DND-41 (cell line): ENCODE results near the gene GEMIN7.

Source experiments
- ATAC-seq: fragments of 200-7000 bp; cut with Tn5 transposase; 3 replicates; pipeline ENCODE4 v1.9.1; 2021; ENCODE audit warnings: low read depth; ENCODE audit not compliant: insufficient read depth
- DNase-seq: peaks from one replicate; pipeline ENCODE4 v3.0.0-alpha.2; 2020
- H2AFZ ChIP-seq: 2 replicates; pipeline ENCODE4 v1.6.0; 2012; ENCODE audit warnings: low read depth, low read length
- H3K27ac ChIP-seq: 2 replicates; pipeline ENCODE4 v1.5.1; 2012; ENCODE audit warnings: low read length, inconsistent platforms
- H3K27me3 ChIP-seq: fragments of 200-600 bp; sonication (generic); 2 replicates; pipeline ENCODE4 v1.6.0; 2012; ENCODE audit warnings: low read length, mild to moderate bottlenecking, inconsistent platforms; ENCODE audit not compliant: insufficient read depth, poor library complexity
- H3K36me3 ChIP-seq: 2 replicates; pipeline ENCODE4 v1.5.1; 2012; ENCODE audit warnings: low read length, inconsistent platforms; ENCODE audit not compliant: insufficient read depth
- H3K4me1 ChIP-seq: 2 replicates; pipeline ENCODE4 v1.5.1; 2012; ENCODE audit warnings: mild to moderate bottlenecking, low read length; ENCODE audit not compliant: insufficient read depth
- H3K4me2 ChIP-seq: 2 replicates; pipeline ENCODE4 v1.6.0; 2012; ENCODE audit warnings: mild to moderate bottlenecking, moderate library complexity, low read length, inconsistent platforms; ENCODE audit not compliant: insufficient read depth
- H3K4me3 ChIP-seq, 2 experiments: fragments of 200-600 bp in 1 of 2; shearing (Covaris generic) in 1 of 2; 2 replicates each; pipeline ENCODE4 v1.5.1; 2012 to 2016; ENCODE audit warnings: inconsistent platforms in 2 of 2, low read length in 2 of 2, mild to moderate bottlenecking in 2 of 2, low read depth in 1 of 2, moderate library complexity in 1 of 2
- H3K79me2 ChIP-seq: 2 replicates; pipeline ENCODE4 v1.6.0; 2012; ENCODE audit warnings: low read length, inconsistent platforms; ENCODE audit not compliant: insufficient read depth
- H3K9ac ChIP-seq: 2 replicates; pipeline ENCODE4 v1.6.0; 2012; ENCODE audit warnings: low read depth, mild to moderate bottlenecking, inconsistent platforms, low read length, moderate library complexity
- H3K9me3 ChIP-seq: 2 replicates; pipeline ENCODE4 v1.5.1; 2012; ENCODE audit warnings: low read length, moderate library complexity, mild to moderate bottlenecking, inconsistent platforms; ENCODE audit not compliant: insufficient read depth, severe bottlenecking
- H4K20me1 ChIP-seq: 2 replicates; pipeline ENCODE4 v1.6.0; 2012; ENCODE audit warnings: low read length; ENCODE audit not compliant: insufficient read depth
- EZH2 ChIP-seq: IDR thresholded peaks from 3 replicates; pipeline ENCODE4 v1.6.1; 2012; ENCODE audit warnings: borderline replicate concordance, low read depth, mild to moderate bottlenecking, moderate library complexity, low read length, inconsistent platforms; ENCODE audit not compliant: severe bottlenecking
- TF ChIP-seq, protein P1 (sequence below): IDR thresholded peaks from 2 replicates; pipeline ENCODE4 v1.5.1; 2012; ENCODE audit warnings: borderline replicate concordance, low read length, moderate library complexity, mild to moderate bottlenecking; ENCODE audit not compliant: poor library complexity, severe bottlenecking; ENCODE audit errors: extremely low read depth

The GEMIN7 gene

DNA sequence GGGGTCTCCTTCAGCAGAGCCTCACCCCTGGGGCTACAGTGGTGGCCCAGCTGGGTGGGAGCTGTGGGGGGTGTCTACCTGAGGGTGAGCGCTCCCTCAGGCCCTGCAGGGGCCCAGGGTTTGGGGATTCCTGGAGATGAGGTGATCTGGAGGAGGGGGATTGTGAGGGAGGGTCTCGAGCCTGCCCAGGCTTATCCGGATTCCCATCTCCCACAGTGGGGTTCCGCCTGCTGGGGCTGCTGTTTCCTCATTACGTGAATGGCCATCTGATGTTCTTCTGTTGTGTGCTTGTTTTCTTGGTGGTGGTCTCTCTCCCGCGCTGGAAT is 18.4 kb downstream of the GEMIN7 start:
- no peak overlapping the region for H3K9ac ChIP-seq
- H3K27me3 ChIP-seq: no peaks in the 10 kb centered on the region
- no peak overlapping the region for H3K4me3 ChIP-seq
- peaks cover 92% of the 10 kb centered on the region for H4K20me1 ChIP-seq
- H3K79me2 ChIP-seq: peaks cover 95% of the 10 kb centered on the region
- ATAC-seq (no peak), DNase-seq (no peak)
- H3K9me3 ChIP-seq: no peaks in the 10 kb centered on the region
- no peak overlapping the region for H2AFZ ChIP-seq
- no peak overlapping the region for H3K27ac ChIP-seq
- H3K36me3 ChIP-seq: peaks cover 43% of the 10 kb centered on the region
- H3K4me1 ChIP-seq: peaks cover 48% of the 10 kb centered on the region
- TF ChIP-seq, protein P1, sequence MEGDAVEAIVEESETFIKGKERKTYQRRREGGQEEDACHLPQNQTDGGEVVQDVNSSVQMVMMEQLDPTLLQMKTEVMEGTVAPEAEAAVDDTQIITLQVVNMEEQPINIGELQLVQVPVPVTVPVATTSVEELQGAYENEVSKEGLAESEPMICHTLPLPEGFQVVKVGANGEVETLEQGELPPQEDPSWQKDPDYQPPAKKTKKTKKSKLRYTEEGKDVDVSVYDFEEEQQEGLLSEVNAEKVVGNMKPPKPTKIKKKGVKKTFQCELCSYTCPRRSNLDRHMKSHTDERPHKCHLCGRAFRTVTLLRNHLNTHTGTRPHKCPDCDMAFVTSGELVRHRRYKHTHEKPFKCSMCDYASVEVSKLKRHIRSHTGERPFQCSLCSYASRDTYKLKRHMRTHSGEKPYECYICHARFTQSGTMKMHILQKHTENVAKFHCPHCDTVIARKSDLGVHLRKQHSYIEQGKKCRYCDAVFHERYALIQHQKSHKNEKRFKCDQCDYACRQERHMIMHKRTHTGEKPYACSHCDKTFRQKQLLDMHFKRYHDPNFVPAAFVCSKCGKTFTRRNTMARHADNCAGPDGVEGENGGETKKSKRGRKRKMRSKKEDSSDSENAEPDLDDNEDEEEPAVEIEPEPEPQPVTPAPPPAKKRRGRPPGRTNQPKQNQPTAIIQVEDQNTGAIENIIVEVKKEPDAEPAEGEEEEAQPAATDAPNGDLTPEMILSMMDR: no peak
- TF ChIP-seq EZH2: no peak
- H3K4me2 ChIP-seq: no peak overlapping the region

DNA sequence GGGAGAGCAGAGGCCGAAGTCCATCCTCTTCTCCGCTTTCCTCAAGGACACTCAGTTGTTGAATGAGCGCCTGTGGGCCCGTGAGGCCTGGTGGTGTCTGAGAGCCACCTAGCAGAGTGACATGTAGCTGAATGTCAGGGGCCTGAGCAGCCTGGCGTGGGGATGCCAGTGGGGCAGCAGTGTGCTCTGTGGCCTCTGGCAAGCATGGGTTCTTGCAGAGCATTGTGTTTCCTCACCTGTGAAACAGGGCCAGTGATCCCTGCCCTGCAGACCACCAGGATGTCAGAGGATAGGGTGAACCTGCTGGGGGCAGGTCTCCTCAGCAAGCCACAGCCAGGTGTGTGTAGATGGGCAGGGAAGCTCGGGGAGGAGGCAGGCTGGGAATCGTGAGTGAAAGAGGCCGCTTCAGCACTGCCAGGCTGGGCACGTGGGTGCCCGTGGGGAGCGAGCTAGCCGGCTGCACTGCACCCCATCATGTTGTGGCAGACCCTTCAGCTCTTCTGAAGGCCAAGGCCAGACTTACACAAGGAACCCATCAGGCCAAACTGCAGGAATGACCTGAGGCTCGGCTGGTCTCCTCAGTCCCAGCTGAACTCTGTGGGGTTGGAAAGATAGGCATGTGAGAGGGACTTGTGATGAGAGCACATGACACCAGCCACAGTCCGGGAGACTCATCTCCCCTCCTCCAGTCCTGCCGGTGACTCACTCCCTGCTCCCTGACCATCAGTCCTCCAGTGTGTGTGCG is 18.9 kb downstream of the GEMIN7 start:
- no peaks in the 10 kb centered on the region for H3K27me3 ChIP-seq
- peaks cover 46% of the 10 kb centered on the region for H3K4me1 ChIP-seq
- no peak overlapping the region for H3K27ac ChIP-seq
- H3K4me2 ChIP-seq: no peak overlapping the region; the same call in 1 of the 2 replicates
- H3K9me3 ChIP-seq: no peaks in the 10 kb centered on the region
- H2AFZ ChIP-seq: no peak overlapping the region
- peaks cover 98% of the 10 kb centered on the region for H4K20me1 ChIP-seq
- peaks cover 43% of the 10 kb centered on the region for H3K36me3 ChIP-seq
- H3K79me2 ChIP-seq: peaks cover 100% of the 10 kb centered on the region
- no peak for TF ChIP-seq EZH2
- TF ChIP-seq, protein P1: no peak
- H3K4me3 ChIP-seq: no peak overlapping the region
- H3K9ac ChIP-seq: no peak overlapping the region
- DNase-seq (no peak), ATAC-seq (no peak)

GRCh38 chr19:45098521-45099466 is 19.7 kb downstream of the GEMIN7 start:
- peaks cover 100% of the 10 kb centered on the region for H3K79me2 ChIP-seq
- no peak overlapping the region for H3K9ac ChIP-seq
- no peak overlapping the region for H2AFZ ChIP-seq
- ATAC-seq (no peak), DNase-seq (no peak)
- peaks cover 44% of the 10 kb centered on the region for H3K4me1 ChIP-seq
- H3K36me3 ChIP-seq: peaks cover 43% of the 10 kb centered on the region
- H3K27me3 ChIP-seq: no peaks in the 10 kb centered on the region
- no peaks in the 10 kb centered on the region for H3K9me3 ChIP-seq
- no peak overlapping the region for H3K27ac ChIP-seq
- no peak for TF ChIP-seq EZH2
- TF ChIP-seq, protein P1: no peak
- no peak overlapping the region for H3K4me3 ChIP-seq
- H3K4me2 ChIP-seq: no peak overlapping the region; the same call in 1 of the 2 replicates
- peaks cover 100% of the 10 kb centered on the region for H4K20me1 ChIP-seq
